Measurements from ENCODE around the gene PDGFD. TPM values are rescaled to one million over a fixed set of nuclear protein-coding genes. Genes with fewer than 3 reads are reported as not detected.

The PDGFD gene
- total RNA-seq, 1 donor from 2014 or later, result 0.53 TPM

DNA sequence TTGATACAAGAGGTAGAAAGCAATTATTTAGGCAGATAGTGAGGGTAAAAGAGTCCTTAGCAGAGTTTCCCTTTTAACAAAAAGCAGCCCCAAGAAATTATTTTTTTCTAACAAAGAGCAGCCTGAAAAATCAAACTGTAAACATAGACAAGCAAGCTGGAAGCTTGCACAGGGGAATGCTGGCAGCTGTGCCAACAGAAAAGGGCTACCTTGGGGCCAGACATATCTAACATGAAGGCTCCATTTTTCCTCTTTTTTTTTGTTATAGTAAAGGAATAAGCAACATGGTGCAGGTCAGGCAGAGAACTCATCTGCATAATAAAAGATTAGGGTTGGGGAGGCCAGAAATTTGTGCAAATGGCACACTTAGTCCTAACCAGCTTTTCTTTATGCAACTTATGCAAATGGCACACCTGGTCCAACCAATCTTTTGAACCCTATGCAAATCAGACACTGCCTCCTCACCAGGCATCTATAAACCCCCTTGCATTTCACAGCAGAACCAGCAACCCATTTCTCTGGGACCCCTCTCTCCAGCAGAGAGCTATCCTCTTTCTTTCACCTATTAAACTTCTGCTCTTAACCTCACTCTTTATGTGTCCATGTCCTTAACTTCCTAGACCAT, 41.8 kb downstream of the PDGFD start:
- FAIRE-seq, result no peak
- no peak overlapping the region for H3K4me3 ChIP-seq (ENCODE audit: low read depth, low read length)

GRCh38 chr11:104120493-104121137, 43.3 kb downstream of the PDGFD start:
- H3K27me3 ChIP-seq (ENCODE audit: control insufficient read depth, insufficient read depth, low read length), result no peaks in the 10 kb centered on the region
- TF ChIP-seq, protein P1, sequence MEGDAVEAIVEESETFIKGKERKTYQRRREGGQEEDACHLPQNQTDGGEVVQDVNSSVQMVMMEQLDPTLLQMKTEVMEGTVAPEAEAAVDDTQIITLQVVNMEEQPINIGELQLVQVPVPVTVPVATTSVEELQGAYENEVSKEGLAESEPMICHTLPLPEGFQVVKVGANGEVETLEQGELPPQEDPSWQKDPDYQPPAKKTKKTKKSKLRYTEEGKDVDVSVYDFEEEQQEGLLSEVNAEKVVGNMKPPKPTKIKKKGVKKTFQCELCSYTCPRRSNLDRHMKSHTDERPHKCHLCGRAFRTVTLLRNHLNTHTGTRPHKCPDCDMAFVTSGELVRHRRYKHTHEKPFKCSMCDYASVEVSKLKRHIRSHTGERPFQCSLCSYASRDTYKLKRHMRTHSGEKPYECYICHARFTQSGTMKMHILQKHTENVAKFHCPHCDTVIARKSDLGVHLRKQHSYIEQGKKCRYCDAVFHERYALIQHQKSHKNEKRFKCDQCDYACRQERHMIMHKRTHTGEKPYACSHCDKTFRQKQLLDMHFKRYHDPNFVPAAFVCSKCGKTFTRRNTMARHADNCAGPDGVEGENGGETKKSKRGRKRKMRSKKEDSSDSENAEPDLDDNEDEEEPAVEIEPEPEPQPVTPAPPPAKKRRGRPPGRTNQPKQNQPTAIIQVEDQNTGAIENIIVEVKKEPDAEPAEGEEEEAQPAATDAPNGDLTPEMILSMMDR (IDR thresholded peaks at IDR 0.05; ENCODE audit: insufficient read depth, low read length, severe bottlenecking), result no peak
- no peak for DNase-seq (ENCODE audit: low read depth)
- H3K4me3 ChIP-seq (ENCODE audit: low read depth, low read length), result no peak overlapping the region
- FAIRE-seq, result no peak
- H3K36me3 ChIP-seq (ENCODE audit: control insufficient read depth, insufficient read depth, low read length), result no peaks in the 10 kb centered on the region

More for the DNA sequence above, 41.8 kb downstream of the PDGFD start:
- TF ChIP-seq, protein P1 (IDR thresholded peaks at IDR 0.05; ENCODE audit: insufficient read depth, low read length, severe bottlenecking), result no peak
- no peak for DNase-seq (ENCODE audit: low read depth)
- H3K27me3 ChIP-seq (ENCODE audit: control insufficient read depth, insufficient read depth, low read length), result no peaks in the 10 kb centered on the region
- H3K36me3 ChIP-seq (ENCODE audit: control insufficient read depth, insufficient read depth, low read length), result no peaks in the 10 kb centered on the region

- no peak for FAIRE-seq
- Histone ChIP-seq H3K4me3 (ENCODE audit: low read depth, low read length) (no peak overlapping the region), H3K36me3 (ENCODE audit: control insufficient read depth, insufficient read depth, low read length) (no peaks in the 10 kb centered on the region), H3K27me3 (ENCODE audit: control insufficient read depth, insufficient read depth, low read length) (no peaks in the 10 kb centered on the region)
- TF ChIP-seq, protein P1 (IDR thresholded peaks at IDR 0.05; ENCODE audit: insufficient read depth, low read length, severe bottlenecking), result no peak
- no peak for DNase-seq (ENCODE audit: low read depth)
Observed at GRCh38 chr11:104118105-104118744, 45.7 kb downstream of the PDGFD start.

DNA sequence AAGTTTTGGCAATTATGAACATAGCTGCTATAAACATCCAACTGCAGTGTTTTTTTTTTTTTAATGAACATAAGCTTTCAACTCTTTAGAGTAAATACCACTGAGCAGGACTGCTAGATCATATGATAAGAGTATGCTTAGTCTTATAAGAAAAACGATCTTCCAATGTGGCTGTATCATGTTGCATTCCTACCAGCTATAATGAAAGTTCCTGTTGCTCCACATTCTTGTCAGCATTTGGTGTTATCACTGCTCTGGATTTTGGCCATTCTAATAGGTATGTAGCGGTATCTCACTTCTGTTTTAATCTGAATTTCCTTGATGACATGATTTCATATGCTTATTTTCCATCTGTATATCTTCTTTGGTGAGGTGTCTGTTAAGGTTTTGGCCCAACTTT, 50.4 kb downstream of the PDGFD start:
- Histone ChIP-seq H3K27me3 (ENCODE audit: control insufficient read depth, insufficient read depth, low read length) (no peaks in the 10 kb centered on the region), H3K36me3 (ENCODE audit: control insufficient read depth, insufficient read depth, low read length) (no peaks in the 10 kb centered on the region), H3K4me3 (ENCODE audit: low read depth, low read length) (no peak overlapping the region)
- TF ChIP-seq, protein P1 (IDR thresholded peaks at IDR 0.05; ENCODE audit: insufficient read depth, low read length, severe bottlenecking), result no peak
- DNase-seq (ENCODE audit: low read depth) (no peak), FAIRE-seq (no peak)

- Histone ChIP-seq H3K36me3 (ENCODE audit: control insufficient read depth, insufficient read depth, low read length) (no peaks in the 10 kb centered on the region), H3K27me3 (ENCODE audit: control insufficient read depth, insufficient read depth, low read length) (no peaks in the 10 kb centered on the region), H3K4me3 (ENCODE audit: low read depth, low read length) (no peak overlapping the region)
- TF ChIP-seq, protein P1 (IDR thresholded peaks at IDR 0.05; ENCODE audit: insufficient read depth, low read length, severe bottlenecking), result no peak
- DNase-seq (ENCODE audit: low read depth) (no peak), FAIRE-seq (no peak)
Observed at GRCh38 chr11:104106136-104106754, 57.7 kb downstream of the PDGFD start.
